HepG2 (cell line): Measurements from ENCODE around the gene SARS2. TPM values are rescaled to one million over a fixed set of nuclear protein-coding genes. Genes with fewer than 3 reads are reported as not detected.
A peak's percentile ranks its signal among the peaks of the same experiment; 100 is the strongest.

Source experiments
- HMGXB3 ChIP-seq: sonication (generic); formaldehyde crosslinking; IDR thresholded peaks from 2 replicates; pipeline ENCODE4 v1.4.0; 2020; ENCODE audit warnings: missing genetic modification reagents, borderline replicate concordance
- NFIC ChIP-seq: IDR thresholded peaks from 2 replicates; pipeline ENCODE4 v1.6.1; 2012; ENCODE audit warnings: mild to moderate bottlenecking, low read length, inconsistent platforms
- NR2C2 ChIP-seq: sonication (generic); formaldehyde crosslinking; IDR thresholded peaks from 2 replicates; pipeline ENCODE4 v1.4.0; 2020; ENCODE audit warnings: missing genetic modification reagents, mild to moderate bottlenecking, moderate library complexity, borderline replicate concordance
- SAP130 ChIP-seq: IDR thresholded peaks from 2 replicates; pipeline ENCODE4 v1.6.1; 2016; ENCODE audit warnings: low read depth
- SP1 ChIP-seq, 2 experiments: fragments of 450-650 bp in 1 of 2; sonication (generic) in 1 of 2; formaldehyde crosslinking in 1 of 2; IDR thresholded peaks; 2 replicates each; pipeline versions ENCODE4 v1.4.0 to v1.6.1; 2016 to 2020; ENCODE audit warnings: missing genetic modification reagents in 1 of 2
- TFE3 ChIP-seq: IDR thresholded peaks from 2 replicates; pipeline ENCODE4 v1.6.1; 2016
- ZFP1 ChIP-seq: IDR thresholded peaks from 2 replicates; pipeline ENCODE4 v1.6.1; 2016
- ZIK1 ChIP-seq: sonication (generic); formaldehyde crosslinking; IDR thresholded peaks from 2 replicates; pipeline ENCODE4 v1.5.0; 2020; ENCODE audit warnings: mild to moderate bottlenecking, low read depth, missing genetic modification reagents, borderline replicate concordance
- ZNF280B ChIP-seq: sonication (generic); formaldehyde crosslinking; IDR thresholded peaks from 2 replicates; pipeline ENCODE4 v1.5.0; 2020; ENCODE audit warnings: missing genetic modification reagents, mild to moderate bottlenecking, borderline replicate concordance
- ZNF564 ChIP-seq: sonication (generic); formaldehyde crosslinking; IDR thresholded peaks from 2 replicates; pipeline ENCODE4 v1.8.1; 2023; ENCODE audit warnings: mild to moderate bottlenecking, missing genetic modification reagents
- ZNF598 ChIP-seq: sonication (generic); formaldehyde crosslinking; IDR thresholded peaks from 2 replicates; pipeline ENCODE4 v1.5.1; 2020; ENCODE audit warnings: mild to moderate bottlenecking, missing genetic modification reagents, borderline replicate concordance
- ZNF674 ChIP-seq: sonication (generic); formaldehyde crosslinking; IDR thresholded peaks from 2 replicates; pipeline ENCODE4 v1.5.0; 2020; ENCODE audit warnings: low read depth, mild to moderate bottlenecking, missing genetic modification reagents
- polyA plus RNA-seq, 8 experiments: library from polyadenylated mRNA; depleted of rRNA in 3 of 8; stranded (reverse) in 7 of 8; unstranded in 1 of 8; fragments of >200 nt; fragmentation: Illumina TruSeq in 4 of 8; extraction: Trizol in 4 of 8; gene quantifications; 2 replicates each; pipeline versions ENCODE4 v1.2.1 to v1.2.3, GENCODE V29; 2011 to 2016; ENCODE audit warnings: low read depth in 4 of 8, missing spikeins in 1 of 8, mixed read lengths in 1 of 8; ENCODE audit not compliant: insufficient read depth in 1 of 8
- total RNA-seq, 5 experiments: library from RNA; depleted of rRNA; stranded (reverse); fragments of >200 nt; fragmentation: Illumina TruSeq; extraction: Trizol; gene quantifications; 2 replicates each; pipeline ENCODE4 v1.2.3, GENCODE V29; 2016; ENCODE audit warnings: low read depth in 1 of 5
- TF ChIP-seq, protein P1 (sequence below): sonication (generic); formaldehyde crosslinking; IDR thresholded peaks from 2 replicates; pipeline ENCODE4 v1.4.0; 2020; ENCODE audit warnings: missing genetic modification reagents, borderline replicate concordance
- TF ChIP-seq, protein P2 (sequence below): sonication (generic); formaldehyde crosslinking; IDR thresholded peaks from 2 replicates; pipeline ENCODE4 v1.4.0; 2020; ENCODE audit warnings: mild to moderate bottlenecking, missing genetic modification reagents, borderline replicate concordance

Gene SARS2
- total and polyA plus RNA-seq, 2 of the 13 experiments (the other 11 are each of a cell fraction or from before 2014, with no cell fraction given), result 40.0 to 48.6 TPM

DNA sequence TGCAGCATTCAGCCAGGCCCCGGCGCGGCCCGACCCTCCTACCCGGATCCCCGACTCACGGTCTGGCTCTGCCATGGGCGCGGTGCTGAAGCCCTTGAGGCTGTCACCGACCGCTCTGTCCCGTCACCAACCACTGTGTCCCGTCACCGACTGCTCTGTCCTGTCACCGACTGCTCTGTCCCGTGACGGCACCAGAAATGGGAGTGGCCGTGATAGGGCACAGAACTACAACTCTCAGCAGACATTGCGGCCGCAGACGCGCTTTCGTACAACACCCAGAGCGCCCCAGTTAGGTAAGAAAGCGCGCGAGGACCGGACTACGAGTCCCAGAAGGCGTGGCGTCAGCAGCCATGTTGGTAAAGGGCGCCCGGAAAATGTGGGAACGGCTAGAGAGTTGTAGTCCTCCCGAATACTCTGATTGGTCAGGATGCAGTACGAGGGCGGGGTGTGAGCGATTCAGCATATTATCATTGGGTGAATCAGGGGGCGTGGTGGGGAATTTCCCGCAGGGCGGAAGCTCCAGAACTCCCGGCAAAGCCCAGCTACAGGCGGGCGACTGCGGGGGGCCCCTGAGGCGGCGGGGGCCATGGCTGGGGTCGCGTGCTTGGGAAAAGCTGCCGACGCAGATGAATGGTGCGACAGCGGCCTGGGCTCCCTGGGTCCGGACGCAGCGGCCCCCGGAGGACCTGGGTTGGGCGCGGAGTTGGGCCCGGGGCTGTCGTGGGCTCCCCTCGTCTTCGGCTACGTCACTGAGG lies 30.9 kb downstream of the SARS2 start, which contains the start of the genes NFKBIB and SIRT2 (continued):
- TF ChIP-seq HMGXB3 (CRISPR knock-in tag), result peak; percentile 94
- TF ChIP-seq ZNF280B (CRISPR knock-in tag), result peak; percentile 77; the same call in 1 of the 2 replicates
- TF ChIP-seq SAP130 (CRISPR knock-in tag), result peak; percentile 96
- TF ChIP-seq, protein P1, sequence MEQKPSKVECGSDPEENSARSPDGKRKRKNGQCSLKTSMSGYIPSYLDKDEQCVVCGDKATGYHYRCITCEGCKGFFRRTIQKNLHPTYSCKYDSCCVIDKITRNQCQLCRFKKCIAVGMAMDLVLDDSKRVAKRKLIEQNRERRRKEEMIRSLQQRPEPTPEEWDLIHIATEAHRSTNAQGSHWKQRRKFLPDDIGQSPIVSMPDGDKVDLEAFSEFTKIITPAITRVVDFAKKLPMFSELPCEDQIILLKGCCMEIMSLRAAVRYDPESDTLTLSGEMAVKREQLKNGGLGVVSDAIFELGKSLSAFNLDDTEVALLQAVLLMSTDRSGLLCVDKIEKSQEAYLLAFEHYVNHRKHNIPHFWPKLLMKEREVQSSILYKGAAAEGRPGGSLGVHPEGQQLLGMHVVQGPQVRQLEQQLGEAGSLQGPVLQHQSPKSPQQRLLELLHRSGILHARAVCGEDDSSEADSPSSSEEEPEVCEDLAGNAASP (CRISPR knock-in tag), result 0 out of 2 replicates have a peak, but pooled peaks have one; percentile 32
- peak; percentile 90 for TF ChIP-seq NR2C2 (CRISPR knock-in tag)
- no peak; the same call in 1 of the 2 replicates for TF ChIP-seq ZIK1 (CRISPR knock-in tag)
- no peak for TF ChIP-seq ZNF674 (CRISPR knock-in tag)
- TF ChIP-seq SP1 (IDR thresholded peaks at IDR 0.05), result no peak
- TF ChIP-seq SP1 (CRISPR knock-in tag; IDR thresholded peaks at IDR 0.05), result peak; percentile 89
- peak; percentile 39; the same call in 1 of the 2 replicates for TF ChIP-seq TFE3 (CRISPR knock-in tag)
- TF ChIP-seq NFIC, result no peak
- TF ChIP-seq ZFP1 (CRISPR knock-in tag), result peak; percentile 71; the same call in 1 of the 2 replicates
- TF ChIP-seq ZNF564 (CRISPR knock-in tag), result no peak
- TF ChIP-seq ZNF598 (CRISPR knock-in tag), result no peak
- TF ChIP-seq, protein P2, sequence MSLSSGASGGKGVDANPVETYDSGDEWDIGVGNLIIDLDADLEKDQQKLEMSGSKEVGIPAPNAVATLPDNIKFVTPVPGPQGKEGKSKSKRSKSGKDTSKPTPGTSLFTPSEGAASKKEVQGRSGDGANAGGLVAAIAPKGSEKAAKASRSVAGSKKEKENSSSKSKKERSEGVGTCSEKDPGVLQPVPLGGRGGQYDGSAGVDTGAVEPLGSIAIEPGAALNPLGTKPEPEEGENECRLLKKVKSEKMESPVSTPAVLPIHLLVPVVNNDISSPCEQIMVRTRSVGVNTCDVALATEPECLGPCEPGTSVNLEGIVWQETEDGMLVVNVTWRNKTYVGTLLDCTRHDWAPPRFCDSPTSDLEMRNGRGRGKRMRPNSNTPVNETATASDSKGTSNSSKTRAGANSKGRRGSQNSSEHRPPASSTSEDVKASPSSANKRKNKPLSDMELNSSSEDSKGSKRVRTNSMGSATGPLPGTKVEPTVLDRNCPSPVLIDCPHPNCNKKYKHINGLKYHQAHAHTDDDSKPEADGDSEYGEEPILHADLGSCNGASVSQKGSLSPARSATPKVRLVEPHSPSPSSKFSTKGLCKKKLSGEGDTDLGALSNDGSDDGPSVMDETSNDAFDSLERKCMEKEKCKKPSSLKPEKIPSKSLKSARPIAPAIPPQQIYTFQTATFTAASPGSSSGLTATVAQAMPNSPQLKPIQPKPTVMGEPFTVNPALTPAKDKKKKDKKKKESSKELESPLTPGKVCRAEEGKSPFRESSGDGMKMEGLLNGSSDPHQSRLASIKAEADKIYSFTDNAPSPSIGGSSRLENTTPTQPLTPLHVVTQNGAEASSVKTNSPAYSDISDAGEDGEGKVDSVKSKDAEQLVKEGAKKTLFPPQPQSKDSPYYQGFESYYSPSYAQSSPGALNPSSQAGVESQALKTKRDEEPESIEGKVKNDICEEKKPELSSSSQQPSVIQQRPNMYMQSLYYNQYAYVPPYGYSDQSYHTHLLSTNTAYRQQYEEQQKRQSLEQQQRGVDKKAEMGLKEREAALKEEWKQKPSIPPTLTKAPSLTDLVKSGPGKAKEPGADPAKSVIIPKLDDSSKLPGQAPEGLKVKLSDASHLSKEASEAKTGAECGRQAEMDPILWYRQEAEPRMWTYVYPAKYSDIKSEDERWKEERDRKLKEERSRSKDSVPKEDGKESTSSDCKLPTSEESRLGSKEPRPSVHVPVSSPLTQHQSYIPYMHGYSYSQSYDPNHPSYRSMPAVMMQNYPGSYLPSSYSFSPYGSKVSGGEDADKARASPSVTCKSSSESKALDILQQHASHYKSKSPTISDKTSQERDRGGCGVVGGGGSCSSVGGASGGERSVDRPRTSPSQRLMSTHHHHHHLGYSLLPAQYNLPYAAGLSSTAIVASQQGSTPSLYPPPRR (CRISPR knock-in tag), result no peak; the same call in 1 of the 2 replicates
